GM12878 (cell line): ENCODE results near the gene COL27A1. TPM values are rescaled to one million over a fixed set of nuclear protein-coding genes. Genes with fewer than 3 reads are reported as not detected.
A peak's percentile ranks its signal among the peaks of the same experiment; 100 is the strongest.

Experiments used
- ATAC-seq: fragments of 200-7000 bp; cut with Tn5 transposase; 3 replicates; pipeline ENCODE4 v1.9.1; 2020; ENCODE audit warnings: mild to moderate bottlenecking, moderate library complexity
- BruUV-seq: library from RNA; stranded (reverse); fragments of 400-500 nt; replicated peaks from 2 replicates; lab custom pipeline; 2021; lab: Mats Ljungman, UMichigan
- CTCF ChIA-PET: fragments of 300-600 bp; sonication (Branson Sonifier 250); formaldehyde crosslinking; extraction: SDS; loops from one replicate; lab custom pipeline; 2021; ENCODE audit warnings: inconsistent platforms; lab: Yijun Ruan, JAX
- POLR2A ChIA-PET: fragments of 350-600 bp; formaldehyde crosslinking; extraction: SDS; loops from one replicate; lab custom pipeline; 2021; ENCODE audit warnings: inconsistent platforms; lab: Charles Lee
- RAD21 ChIA-PET: fragments of 300-600 bp; sonication (Branson Sonifier 250); formaldehyde crosslinking; loops from one replicate; lab custom pipeline; 2023; ENCODE audit warnings: antibody characterized with exemption; ENCODE audit not compliant: unreplicated experiment; lab: Charles Lee
- SMC1A ChIA-PET: fragments of 300-600 bp; sonication (Branson Sonifier 250); formaldehyde crosslinking; loops from one replicate; lab custom pipeline; 2023; ENCODE audit not compliant: unreplicated experiment, uncharacterized antibody; lab: Charles Lee
- DNase-seq: peaks from one replicate; pipeline ENCODE4 v3.0.0-alpha.2; 2011; ENCODE audit warnings: low read depth, low spot score
- FAIRE-seq: peaks from 3 replicates; lab custom pipeline; 2011; peaks lifted over from hg19 to GRCh38; lab: Jason Lieb, UNC
- H2AFZ ChIP-seq: 2 replicates; pipeline ENCODE4 v1.6.0; 2011; ENCODE audit warnings: low read depth, low read length, control low read depth; ENCODE audit not compliant: control insufficient read depth
- H3K27ac ChIP-seq: 2 replicates; pipeline ENCODE4 v1.5.1; 2011; ENCODE audit warnings: control low read depth; ENCODE audit not compliant: control insufficient read depth, insufficient read depth
- H3K27me3 ChIP-seq, 2 experiments: replicated peaks in 1 of 2; 2 replicates each; pipeline versions ENCODE4 v1.6.0 to v1.6.1; 2011; ENCODE audit warnings: low read length in 1 of 2; ENCODE audit not compliant: control insufficient read depth in 2 of 2, insufficient read depth in 2 of 2
- H3K36me3 ChIP-seq, 2 experiments: 2 replicates each; pipeline ENCODE4 v1.5.1; 2011; ENCODE audit warnings: low read length in 1 of 2; ENCODE audit not compliant: control insufficient read depth in 2 of 2, insufficient read depth in 2 of 2
- H3K4me1 ChIP-seq: 2 replicates; pipeline ENCODE4 v1.6.1; 2011; ENCODE audit warnings: mild to moderate bottlenecking, low read length, moderate library complexity, mixed read lengths; ENCODE audit not compliant: control insufficient read depth, insufficient read depth
- H3K4me2 ChIP-seq: 2 replicates; pipeline ENCODE4 v1.6.0; 2011; ENCODE audit warnings: control low read depth; ENCODE audit not compliant: control insufficient read depth, insufficient read depth
- H3K4me3 ChIP-seq: fragments of 200-600 bp; sonication (generic); 2 replicates; pipeline ENCODE4 v1.5.1; 2016
- H3K79me2 ChIP-seq: 2 replicates; pipeline ENCODE4 v1.6.0; 2011; ENCODE audit warnings: low read length; ENCODE audit not compliant: control insufficient read depth, insufficient read depth
- H3K9ac ChIP-seq: 2 replicates; pipeline ENCODE4 v1.8.0; 2011; ENCODE audit warnings: low read length, control low read depth, mixed read lengths; ENCODE audit not compliant: control insufficient read depth, insufficient read depth
- H3K9me3 ChIP-seq: replicated peaks from 3 replicates; pipeline ENCODE4 v1.5.1; 2011; ENCODE audit warnings: mild to moderate bottlenecking, low read length; ENCODE audit not compliant: control insufficient read depth, insufficient read depth
- H4K20me1 ChIP-seq: 2 replicates; pipeline ENCODE4 v1.6.0; 2011; ENCODE audit not compliant: control insufficient read depth, insufficient read depth
- BCL11A ChIP-seq: IDR thresholded peaks from 2 replicates; pipeline ENCODE4 v1.6.1; 2011; ENCODE audit warnings: low read depth, low read length
- BHLHE40 ChIP-seq, 2 experiments: fragments of 450-650 bp in 1 of 2; IDR thresholded peaks; 2 replicates each; pipeline ENCODE4 v1.6.1; 2011 to 2017; ENCODE audit warnings: low read depth in 2 of 2, borderline replicate concordance in 1 of 2, improper control_type of control experiment in 1 of 2, low read length in 1 of 2, mild to moderate bottlenecking in 1 of 2
- BMI1 ChIP-seq: fragments of 450-650 bp; IDR thresholded peaks from 2 replicates; pipeline ENCODE4 v1.6.1; 2016; ENCODE audit warnings: mild to moderate bottlenecking, moderate library complexity, borderline replicate concordance
- CREB1 ChIP-seq: IDR thresholded peaks from 2 replicates; pipeline ENCODE4 v1.6.1; 2012; ENCODE audit warnings: low read depth, mild to moderate bottlenecking, inconsistent platforms
- DPF2 ChIP-seq: fragments of 450-650 bp; IDR thresholded peaks from 2 replicates; pipeline ENCODE4 v1.6.1; 2017; ENCODE audit warnings: mild to moderate bottlenecking
- EED ChIP-seq: sonication (generic); IDR thresholded peaks from 2 replicates; pipeline ENCODE4 v1.6.1; 2016; ENCODE audit warnings: antibody characterized with exemption, low read depth
- EP300 ChIP-seq, 2 experiments: fragments of 150-350 bp in 1 of 2; IDR thresholded peaks; 2 replicates each; pipeline ENCODE4 v1.6.1; 2011 to 2012; ENCODE audit warnings: low read depth in 2 of 2, low read length in 2 of 2, borderline replicate concordance in 1 of 2, improper control_type of control experiment in 1 of 2, inconsistent platforms in 1 of 2; ENCODE audit not compliant: control insufficient read depth in 1 of 2
- IKZF2 ChIP-seq, 2 experiments: fragments of 450-650 bp; IDR thresholded peaks; 2 replicates each; pipeline ENCODE4 v1.6.1; 2017; ENCODE audit warnings: mild to moderate bottlenecking in 2 of 2, moderate library complexity in 2 of 2
- NBN ChIP-seq: fragments of 450-650 bp; IDR thresholded peaks from 2 replicates; pipeline ENCODE4 v1.6.1; 2016
- NFYB ChIP-seq: IDR thresholded peaks from 2 replicates; pipeline ENCODE4 v1.6.1; 2011; ENCODE audit warnings: low read depth, mild to moderate bottlenecking, low read length, improper control_type of control experiment, moderate library complexity; ENCODE audit not compliant: insufficient read depth
- POLR2A ChIP-seq: IDR thresholded peaks from 2 replicates; pipeline ENCODE4 v1.6.1; 2011; ENCODE audit warnings: low read depth, mild to moderate bottlenecking, low read length
- SIN3A ChIP-seq: IDR thresholded peaks from 2 replicates; pipeline ENCODE4 v1.6.1; 2012; ENCODE audit warnings: low read depth, low read length, improper control_type of control experiment
- SMC3 ChIP-seq: IDR thresholded peaks from 2 replicates; pipeline ENCODE4 v1.6.1; 2011; ENCODE audit warnings: low read length, improper control_type of control experiment, borderline replicate concordance
- SP1 ChIP-seq: IDR thresholded peaks from one replicate; pipeline ENCODE4 v1.6.1; 2011; ENCODE audit warnings: low read depth, low read length
- SRF ChIP-seq, 2 experiments: IDR thresholded peaks; 2 replicates each; pipeline ENCODE4 v1.6.1; 2011; ENCODE audit warnings: low read depth in 2 of 2, low read length in 2 of 2, mild to moderate bottlenecking in 1 of 2, moderate library complexity in 1 of 2
- YY1 ChIP-seq: IDR thresholded peaks from 2 replicates; pipeline ENCODE4 v1.6.1; 2011; ENCODE audit warnings: low read depth, mild to moderate bottlenecking, low read length
- ZNF217 ChIP-seq: fragments of 450-650 bp; IDR thresholded peaks from 2 replicates; pipeline ENCODE4 v1.6.1; 2017; ENCODE audit warnings: antibody characterized with exemption, mild to moderate bottlenecking
- ZNF384 ChIP-seq: IDR thresholded peaks from 2 replicates; pipeline ENCODE4 v1.6.1; 2012; ENCODE audit warnings: low read depth, mild to moderate bottlenecking, low read length, improper control_type of control experiment, borderline replicate concordance
- WGBS: methylation state at CpG from one replicate; pipeline ENCODE4 v1.1.6; 2016; ENCODE audit warnings: low lambda C conversion rate; ENCODE audit not compliant: insufficient replicate concordance, insufficient coverage; ENCODE audit errors: missing lambda C conversion rate; 5-methylcytosine and 5-hydroxymethylcytosine counted together
- in situ Hi-C: fragments of 300-500 bp; cut with MboI; formaldehyde crosslinking; loops from 9 replicates; pipeline ENCODE4 v1.14.3; 2018; ENCODE audit warnings: mixed read lengths
- intact Hi-C: fragments of 100-400 bp; cut with micrococcal nuclease; formaldehyde crosslinking; loops from one replicate; pipeline ENCODE4 v1.14.2; 2022; ENCODE audit not compliant: unreplicated experiment
- polyA plus RNA-seq, 11 experiments: library from polyadenylated mRNA; depleted of rRNA in 4 of 11; unstranded in 6 of 11; stranded (reverse) in 5 of 11; fragments of >200 nt; fragmentation: Nextera tagmentation in 4 of 11; fragmentation: Illumina TruSeq in 1 of 11; extraction: Ambion mirVana in 4 of 11; extraction: Trizol in 1 of 11; gene quantifications; 1 replicate in 1 of 11; 2 replicates in 10 of 11; pipeline versions ENCODE4 v1.2.1 to v1.2.3, GENCODE V29; 2011 to 2016; ENCODE audit warnings: inconsistent platforms in 2 of 11, missing spikeins in 2 of 11, low read depth in 1 of 11
- total RNA-seq, 4 experiments: library from RNA; depleted of rRNA in 3 of 4; stranded (reverse); fragments of >200 nt in 3 of 4; fragmentation: Illumina TruSeq in 1 of 4; extraction: Trizol in 1 of 4; gene quantifications; 2 replicates each; pipeline versions ENCODE4 v1.2.1 to v1.2.3, GENCODE V29; 2013 to 2021
- TF ChIP-seq, protein P1 (sequence below): IDR thresholded peaks from 2 replicates; pipeline ENCODE4 v1.6.1; 2011; ENCODE audit warnings: borderline replicate concordance, low read depth, mild to moderate bottlenecking, moderate library complexity, mixed read lengths, low read length; ENCODE audit not compliant: insufficient read depth; ENCODE audit errors: extremely low read length
- TF ChIP-seq, protein P2 (sequence below): fragments of 450-650 bp; IDR thresholded peaks from 2 replicates; pipeline ENCODE4 v1.6.1; 2016; ENCODE audit warnings: mild to moderate bottlenecking
- TF ChIP-seq, protein P3 (sequence below): IDR thresholded peaks from 2 replicates; pipeline ENCODE4 v1.6.1; 2011; ENCODE audit warnings: borderline replicate concordance, low read depth, mild to moderate bottlenecking, moderate library complexity, low read length; ENCODE audit not compliant: insufficient read depth, poor library complexity, severe bottlenecking

The COL27A1 gene
- total and polyA plus RNA-seq, 10 of the 15 experiments (the other 5 are each of a cell fraction or from before 2014, with no cell fraction given), result 0.10 TPM; not detected in 9

DNA sequence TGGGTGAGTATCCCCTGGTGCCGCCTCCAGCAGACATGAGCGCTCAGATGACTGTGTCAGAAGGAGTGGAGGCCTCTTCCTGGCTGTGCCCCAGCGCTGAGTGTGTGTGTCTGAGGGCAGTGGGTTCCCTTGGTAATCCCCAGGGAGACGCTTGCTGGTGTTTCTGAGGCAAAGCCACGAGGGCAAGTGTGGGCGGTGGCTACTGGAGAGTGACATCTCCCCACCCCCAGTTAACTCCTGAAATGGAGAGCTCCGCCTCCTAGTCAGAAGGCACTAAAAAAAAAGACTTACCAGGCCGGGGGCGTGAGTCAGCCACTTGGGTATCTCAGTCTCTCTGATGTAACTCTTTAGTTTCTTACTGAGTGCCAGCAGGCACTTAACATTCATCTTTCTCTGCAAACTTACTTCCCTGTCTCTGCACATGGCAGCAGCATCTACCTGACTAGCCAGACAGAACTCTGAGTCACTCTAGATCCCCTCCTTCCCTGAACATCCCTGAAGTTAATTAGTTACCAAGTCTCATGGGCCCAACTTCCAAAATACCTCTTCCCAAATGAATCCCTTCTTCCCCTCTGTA, 193.7 kb downstream of the COL27A1 start:
- Histone ChIP-seq H3K9me3 (no peaks in the 10 kb centered on the region), H2AFZ (no peak overlapping the region), H3K79me2 (no peaks in the 10 kb centered on the region), H3K4me1 (peaks cover 25% of the 10 kb centered on the region), H3K4me2 (no peak overlapping the region), H3K36me3 (peaks cover 46 to 59% of the 10 kb centered on the region in 2 experiments), H3K9ac (no peak overlapping the region), H3K4me3 (no peak overlapping the region), H3K27ac (peak overlapping the region; percentile 29), H4K20me1 (no peaks in the 10 kb centered on the region), H3K27me3 (no peaks in the 10 kb centered on the region)
- BruUV-seq, result TSS peak; percentile 29
- ChIA-PET SMC1A (interaction anchor here (0.6 to 3.1 kb wide), 12 partner anchors 9 to 268 kb away, joined by 3 to 20 read pairs (median 4); partner anchors contain the start of gene AKNA), POLR2A (interaction anchor here (0.6 to 5.1 kb wide), 9 partner anchors 15 to 48 kb away, joined by 3 to 26 read pairs (median 4); partner anchors contain the start of gene AKNA), CTCF (interaction anchor here (3.1 to 3.3 kb wide), 2 partner anchors 36 to 41 kb away, joined by 18 read pairs; no protein-coding TSS in a partner anchor), RAD21 (interaction anchor here (0.9 to 2.5 kb wide), 13 partner anchors 15 to 268 kb away, joined by 3 to 29 read pairs (median 5); partner anchors contain the start of gene AKNA)
- intact Hi-C loops, result loop anchor here (1.0 to 10.0 kb wide), 3 partner anchors 17 to 156 kb away; partner anchors contain the start of gene WHRN
- ATAC-seq (peak; percentile 96), DNase-seq (peak; percentile 94), FAIRE-seq (peak; percentile 69)
- in situ Hi-C loops, result no loop called here
- 0% methylated on average over 9 of the region's 9 CpGs for WGBS
- TF ChIP-seq SRF (IDR thresholded peaks at IDR 0.05; ENCODE audit: low read depth in 2 of 2, low read length in 2 of 2) (0 out of 4 replicates have a peak, but pooled peaks of 1 of the 2 experiments have one; percentile 2), IKZF2 (IDR thresholded peaks at IDR 0.05) (peak; percentile 62 to 70; a peak in 2 of 4 replicates), DPF2 (peak; percentile 71; the same call in 1 of the 2 replicates), EP300 (IDR thresholded peaks at IDR 0.05; ENCODE audit: borderline replicate concordance in 1 of 2, control insufficient read depth in 1 of 2, low read depth in 2 of 2, low read length in 2 of 2) (peak; percentile 65 to 75), SMC3 (0 out of 2 replicates have a peak, but pooled peaks have one; percentile 5), SIN3A (0 out of 2 replicates have a peak, but pooled peaks have one; percentile 60), ZNF217 (no peak), NFYB (no peak), YY1 (peak; percentile 39; the same call in 1 of the 2 replicates), ZNF384 (peak; percentile 94), POLR2A (peak; percentile 59; the same call in 1 of the 2 replicates), BHLHE40 (IDR thresholded peaks at IDR 0.05; ENCODE audit: borderline replicate concordance in 1 of 2, low read depth in 2 of 2, low read length in 1 of 2) (peak in 1 of 2 experiments; percentile 69; a peak in 2 of 4 replicates), BCL11A (peak; percentile 62; the same call in 1 of the 2 replicates), SP1 (peak; percentile 58), NBN (0 out of 2 replicates have a peak, but pooled peaks have one; percentile 58), CREB1 (peak; percentile 45; the same call in 1 of the 2 replicates), BMI1 (peak; percentile 34; the same call in 1 of the 2 replicates), EED (peak; percentile 71)
- TF ChIP-seq, protein P1, sequence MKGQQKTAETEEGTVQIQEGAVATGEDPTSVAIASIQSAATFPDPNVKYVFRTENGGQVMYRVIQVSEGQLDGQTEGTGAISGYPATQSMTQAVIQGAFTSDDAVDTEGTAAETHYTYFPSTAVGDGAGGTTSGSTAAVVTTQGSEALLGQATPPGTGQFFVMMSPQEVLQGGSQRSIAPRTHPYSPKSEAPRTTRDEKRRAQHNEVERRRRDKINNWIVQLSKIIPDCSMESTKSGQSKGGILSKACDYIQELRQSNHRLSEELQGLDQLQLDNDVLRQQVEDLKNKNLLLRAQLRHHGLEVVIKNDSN, result peak; percentile 12
- TF ChIP-seq, protein P2, sequence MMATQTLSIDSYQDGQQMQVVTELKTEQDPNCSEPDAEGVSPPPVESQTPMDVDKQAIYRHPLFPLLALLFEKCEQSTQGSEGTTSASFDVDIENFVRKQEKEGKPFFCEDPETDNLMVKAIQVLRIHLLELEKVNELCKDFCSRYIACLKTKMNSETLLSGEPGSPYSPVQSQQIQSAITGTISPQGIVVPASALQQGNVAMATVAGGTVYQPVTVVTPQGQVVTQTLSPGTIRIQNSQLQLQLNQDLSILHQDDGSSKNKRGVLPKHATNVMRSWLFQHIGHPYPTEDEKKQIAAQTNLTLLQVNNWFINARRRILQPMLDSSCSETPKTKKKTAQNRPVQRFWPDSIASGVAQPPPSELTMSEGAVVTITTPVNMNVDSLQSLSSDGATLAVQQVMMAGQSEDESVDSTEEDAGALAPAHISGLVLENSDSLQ, result peak; percentile 96
- TF ChIP-seq, protein P3, sequence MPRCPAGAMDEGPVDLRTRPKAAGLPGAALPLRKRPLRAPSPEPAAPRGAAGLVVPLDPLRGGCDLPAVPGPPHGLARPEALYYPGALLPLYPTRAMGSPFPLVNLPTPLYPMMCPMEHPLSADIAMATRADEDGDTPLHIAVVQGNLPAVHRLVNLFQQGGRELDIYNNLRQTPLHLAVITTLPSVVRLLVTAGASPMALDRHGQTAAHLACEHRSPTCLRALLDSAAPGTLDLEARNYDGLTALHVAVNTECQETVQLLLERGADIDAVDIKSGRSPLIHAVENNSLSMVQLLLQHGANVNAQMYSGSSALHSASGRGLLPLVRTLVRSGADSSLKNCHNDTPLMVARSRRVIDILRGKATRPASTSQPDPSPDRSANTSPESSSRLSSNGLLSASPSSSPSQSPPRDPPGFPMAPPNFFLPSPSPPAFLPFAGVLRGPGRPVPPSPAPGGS, result peak; percentile 54
